CD4-positive, alpha-beta T cell treated with Interleukin-12 subunit alpha and Interleukin-12 subunit beta, for 1 hour (primary cell): ENCODE measurements around the gene CFAP100.

Experiments
- DNase-seq: peaks from one replicate; pipeline ENCODE4 v3.0.0-alpha.2; 2020

Gene CFAP100

GRCh38 chr3:126406389-126407296 lies 11.9 kb downstream of the CFAP100 start:
- DNase-seq: no peak

- DNase-seq: no peak
These were observed 12.8 kb downstream of the CFAP100 start for GRCh38 chr3:126407412-126408044.

GRCh38 chr3:126408099-126408498 lies 13.4 kb downstream of the CFAP100 start:
- DNase-seq: no peak

GRCh38 chr3:126412841-126413692 lies 18.4 kb downstream of the CFAP100 start:
- no peak for DNase-seq

- no peak for DNase-seq
These were observed 19.0 kb downstream of the CFAP100 start for GRCh38 chr3:126413693-126414080.

- DNase-seq: no peak
These were observed 19.7 kb downstream of the CFAP100 start for GRCh38 chr3:126414406-126414805.

- no peak for DNase-seq
These were observed 20.4 kb downstream of the CFAP100 start for GRCh38 chr3:126414961-126415660.

- DNase-seq: no peak
These were observed 21.2 kb downstream of the CFAP100 start for GRCh38 chr3:126415661-126416591.

- DNase-seq: no peak
These were observed 22.2 kb downstream of the CFAP100 start for GRCh38 chr3:126416943-126417342.

GRCh38 chr3:126417515-126417914 lies 22.8 kb downstream of the CFAP100 start:
- DNase-seq: no peak

- no peak for DNase-seq
These were observed 23.3 kb downstream of the CFAP100 start for GRCh38 chr3:126417981-126418530.

- DNase-seq: no peak
These were observed 24.0 kb downstream of the CFAP100 start for GRCh38 chr3:126418661-126419131.

- DNase-seq: no peak
These were observed 24.5 kb downstream of the CFAP100 start for GRCh38 chr3:126419151-126419703.

- DNase-seq: no peak
These were observed 25.4 kb downstream of the CFAP100 start for GRCh38 chr3:126419886-126420786.

GRCh38 chr3:126421573-126422119 lies 26.9 kb downstream of the CFAP100 start:
- DNase-seq: no peak

GRCh38 chr3:126422121-126422520 lies 27.4 kb downstream of the CFAP100 start:
- no peak for DNase-seq

- DNase-seq: no peak
These were observed 27.9 kb downstream of the CFAP100 start for GRCh38 chr3:126422571-126423091.

- no peak for DNase-seq
These were observed 28.7 kb downstream of the CFAP100 start for GRCh38 chr3:126423191-126424038.
